ENCODE results near the gene HCN4.

Gene HCN4

DNA sequence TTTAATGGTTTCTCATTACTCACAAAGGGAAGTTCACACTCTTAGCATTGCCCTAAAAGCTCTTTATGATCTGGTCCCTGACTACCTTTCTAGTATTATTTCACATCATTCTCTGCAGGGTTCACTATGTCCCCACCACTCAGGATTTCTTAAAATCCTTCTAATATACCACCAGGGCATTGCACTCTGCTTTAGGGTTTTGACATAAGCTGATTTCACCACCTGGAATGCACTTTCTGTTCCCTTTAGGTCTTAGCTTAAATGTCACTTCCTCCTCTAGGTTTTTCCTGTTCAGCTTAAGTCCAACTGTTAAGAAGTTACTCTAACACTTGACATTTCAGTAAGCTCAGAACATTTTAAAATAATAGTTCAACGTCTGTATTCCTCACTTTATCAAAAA, 81.7 kb downstream of the HCN4 start:
- DNase-seq, result no peak

DNA sequence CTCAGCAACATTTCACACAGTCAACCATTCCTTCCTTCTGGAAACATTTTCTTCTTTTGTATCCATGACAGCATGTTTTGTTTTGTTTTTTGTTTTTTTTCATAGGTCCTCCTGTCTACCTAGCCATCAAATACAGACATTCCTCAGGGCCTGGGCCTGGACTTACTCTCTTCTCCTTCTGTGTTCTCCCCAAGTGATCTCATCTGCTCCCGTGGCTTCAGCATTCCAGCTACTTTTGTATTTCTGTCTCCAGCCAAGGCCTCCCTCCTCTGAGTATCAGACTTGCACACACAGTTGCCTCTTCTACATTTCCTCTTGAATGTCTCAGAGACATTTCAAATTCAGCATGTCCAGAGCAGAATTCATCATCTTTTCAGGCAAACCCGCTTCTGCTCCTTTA, 82.4 kb downstream of the HCN4 start:
- no peak for DNase-seq

DNA sequence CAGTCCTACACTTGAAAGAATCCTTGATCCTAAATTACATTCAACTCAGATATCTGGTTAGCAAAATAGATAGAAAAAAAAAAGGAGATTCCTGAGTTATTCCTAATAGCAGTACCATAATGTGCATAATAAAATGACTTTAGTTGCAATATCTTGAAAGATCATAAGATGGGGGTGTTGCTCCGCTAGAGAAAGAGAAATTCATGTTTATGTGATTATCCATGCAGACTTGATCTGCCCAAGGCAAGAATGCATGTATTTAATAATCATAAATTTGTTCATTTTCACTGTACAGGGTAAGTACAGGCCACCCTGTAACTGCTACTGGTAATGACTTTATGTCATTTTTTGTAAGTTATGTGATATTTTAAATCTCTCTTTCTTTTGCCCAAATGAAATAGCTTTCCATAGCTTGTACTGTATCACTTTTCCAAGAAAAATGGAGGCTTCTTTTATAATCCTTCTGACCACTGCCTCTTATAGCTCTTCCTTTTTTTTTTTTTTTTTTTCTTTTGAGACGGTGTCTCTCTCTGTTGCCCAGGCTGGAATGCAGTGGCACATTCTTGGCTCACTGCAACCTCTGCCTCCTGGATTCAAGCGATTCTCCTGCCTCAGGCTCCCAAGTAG, 84.6 kb downstream of the HCN4 start:
- no peak for DNase-seq

GRCh38 chr15:73283366-73283962, 85.3 kb downstream of the HCN4 start:
- DNase-seq, result no peak

DNA sequence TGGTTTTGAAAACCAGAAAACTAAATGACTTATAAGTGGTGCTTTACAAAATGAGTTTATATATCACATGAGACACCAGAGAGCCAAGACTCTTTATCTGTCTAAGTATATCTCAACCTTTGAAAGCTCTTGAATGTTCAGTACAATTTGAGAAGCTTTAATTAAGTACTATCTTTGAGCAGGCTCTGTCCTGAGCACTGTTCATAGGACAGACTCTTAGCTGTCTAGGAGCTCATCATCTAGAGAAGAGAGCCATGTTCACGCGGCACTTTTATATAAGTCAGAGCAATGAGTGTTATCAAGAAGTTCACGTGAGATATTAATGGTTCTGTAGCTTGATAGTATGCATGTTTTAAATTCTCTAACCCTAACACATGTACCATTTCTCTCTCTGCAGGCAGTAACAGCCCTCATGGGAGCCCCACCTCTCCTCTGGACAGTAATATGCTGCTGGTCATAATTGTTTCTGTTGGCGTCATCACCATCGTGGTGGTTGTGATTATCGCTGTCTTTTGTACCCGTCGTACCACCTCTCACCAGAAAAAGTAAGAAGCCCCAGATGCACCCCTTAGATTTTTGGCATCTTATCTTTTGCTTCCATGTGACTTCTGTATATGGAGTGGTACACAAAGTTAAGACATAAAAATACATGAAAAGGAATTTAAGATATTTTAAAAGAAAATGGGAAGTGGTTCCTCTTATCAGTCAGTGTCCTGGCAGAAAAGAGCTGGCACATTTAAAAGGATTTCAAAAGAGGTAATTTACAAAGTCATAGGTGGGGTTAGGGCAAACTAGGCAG, 86.0 kb downstream of the HCN4 start:
- no peak for DNase-seq

DNA sequence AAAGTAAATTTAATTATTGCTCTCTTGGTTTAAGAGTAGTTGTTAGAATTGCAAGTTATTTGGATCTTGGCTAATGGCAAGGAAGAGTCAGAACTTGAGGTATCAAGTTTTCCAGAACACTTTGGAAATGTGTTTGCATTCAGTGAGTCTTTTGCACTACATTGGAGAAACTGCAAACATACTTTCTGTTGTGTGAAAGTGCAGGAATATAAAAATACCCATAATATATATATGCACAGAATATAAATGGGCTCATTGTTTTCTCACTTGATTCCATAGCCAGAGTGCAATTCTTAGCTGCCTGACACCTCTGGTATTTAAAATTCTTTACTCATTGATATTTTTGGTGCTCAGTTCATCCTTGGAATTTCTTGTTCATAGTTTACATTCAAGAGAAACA, 92.9 kb downstream of the HCN4 start:
- DNase-seq, result no peak

DNA sequence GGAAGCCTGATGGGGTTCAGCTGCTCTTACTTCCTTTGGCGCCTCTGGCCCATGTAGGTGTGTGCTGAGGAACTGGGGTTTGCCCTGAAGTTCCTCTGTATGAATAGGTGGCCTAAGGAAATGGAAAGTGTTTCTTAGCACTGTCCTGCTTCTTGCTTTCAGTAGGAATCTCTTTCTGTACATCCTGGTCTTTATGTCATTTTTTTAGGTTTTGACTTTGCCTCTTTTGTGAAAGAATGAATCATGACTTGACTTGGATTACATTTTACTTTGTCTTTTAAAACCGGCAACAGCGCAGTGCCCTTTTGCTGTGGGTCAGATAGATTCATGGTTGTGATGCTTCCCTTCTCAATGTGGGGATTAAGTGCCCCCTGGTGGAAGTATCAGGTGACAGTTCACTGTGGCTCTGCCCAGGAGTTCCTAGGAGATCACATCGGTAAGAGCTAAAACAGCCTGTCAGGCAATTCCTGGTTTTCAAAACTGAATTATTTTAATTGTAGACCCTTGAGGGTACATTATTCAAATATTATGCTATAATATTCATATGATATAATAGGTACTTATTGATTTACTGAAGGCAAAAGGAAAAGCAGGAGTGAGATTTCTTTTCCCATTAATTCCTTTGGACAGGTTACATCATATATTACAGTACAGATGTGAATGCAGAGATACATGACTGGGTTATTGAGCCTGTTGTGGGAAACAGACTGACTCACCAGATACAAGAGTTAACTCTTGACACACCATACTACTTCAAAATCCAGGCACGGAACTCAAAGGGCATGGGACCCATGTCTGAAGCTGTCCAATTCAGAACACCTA, 95.4 kb downstream of the HCN4 start:
- peak; percentile 5 to 13 for DNase-seq

- DNase-seq, result no peak
Observed at GRCh38 chr15:73270366-73271097, 98.2 kb downstream of the HCN4 start.
